Measurements from ENCODE around the gene HYAL2.

Gene HYAL2

DNA sequence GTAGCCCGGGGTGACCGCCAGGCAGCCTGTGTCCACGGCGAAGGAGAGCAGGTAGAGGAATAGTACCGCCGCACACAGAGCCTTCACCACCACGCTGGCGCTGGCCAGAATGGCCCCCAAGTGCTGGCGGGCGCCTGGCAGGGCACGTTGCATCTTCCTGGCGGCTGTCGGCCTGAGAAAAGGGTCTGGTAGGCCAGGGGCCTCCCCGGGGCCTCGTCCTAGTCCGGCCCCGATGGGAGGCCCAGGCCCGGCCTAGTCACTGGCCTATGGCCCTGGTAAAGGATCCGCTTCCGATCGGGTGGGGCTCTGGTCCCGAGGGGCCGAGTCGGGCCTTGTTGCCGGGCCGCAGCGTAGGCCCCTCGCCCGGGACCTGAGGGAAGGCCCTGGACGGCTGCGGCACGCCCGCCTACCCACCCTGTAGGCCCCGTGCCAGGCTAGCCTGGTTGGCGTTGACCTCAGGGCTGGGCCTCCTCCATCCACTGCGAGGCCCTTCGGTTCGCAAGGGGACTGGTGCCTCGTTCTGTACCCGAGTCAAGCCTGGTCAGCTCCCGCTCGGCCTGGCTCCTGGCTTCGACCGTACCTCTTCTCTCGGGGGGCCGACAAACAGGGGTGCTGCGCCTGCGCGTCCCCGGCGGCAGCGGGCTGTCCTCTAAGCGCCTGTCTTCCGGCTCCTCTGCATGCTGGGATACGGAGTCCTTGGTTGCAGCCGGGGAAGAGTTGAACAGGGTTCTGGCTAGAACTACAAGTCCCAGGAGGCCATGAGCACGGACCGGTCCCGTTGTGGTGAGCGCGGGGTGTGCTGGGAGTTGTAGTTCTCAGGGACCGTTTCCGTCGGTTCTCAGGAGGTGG is 36.6 kb upstream of the HYAL2 start, which contains the start of gene TMEM115:
TMEM115 (minus strand) TSS at position 611 of the 849 bp plus-strand sequence; CDS start at position 153, 458 bp downstream.
- peak within 1 kb of the TSS; percentile 89 for H3K9ac ChIP-seq
- peak within 1 kb of the TSS; percentile 72 for H2AFZ ChIP-seq
- peak within 1 kb of the TSS; percentile 95 for H3K4me2 ChIP-seq (ENCODE audit: low read length)
- H3K4me3 ChIP-seq (ENCODE audit: low read depth, low read length): peak within 1 kb of the TSS; percentile 85
- no peaks in the 10 kb centered on the region for H3K9me3 ChIP-seq (ENCODE audit: control insufficient read depth, low read length)
- peaks cover 27% of the 10 kb centered on the region for H3K79me2 ChIP-seq
- H3K27me3 ChIP-seq (ENCODE audit: control insufficient read depth, insufficient read depth, low read length): no peaks in the 10 kb centered on the region
- peaks cover 34% of the 10 kb centered on the region for H3K4me1 ChIP-seq
- no peaks in the 10 kb centered on the region for H3K36me3 ChIP-seq (ENCODE audit: control insufficient read depth, insufficient read depth, low read length)
- peak within 1 kb of the TSS; percentile 84 for H3K27ac ChIP-seq
- TF ChIP-seq, protein P1, sequence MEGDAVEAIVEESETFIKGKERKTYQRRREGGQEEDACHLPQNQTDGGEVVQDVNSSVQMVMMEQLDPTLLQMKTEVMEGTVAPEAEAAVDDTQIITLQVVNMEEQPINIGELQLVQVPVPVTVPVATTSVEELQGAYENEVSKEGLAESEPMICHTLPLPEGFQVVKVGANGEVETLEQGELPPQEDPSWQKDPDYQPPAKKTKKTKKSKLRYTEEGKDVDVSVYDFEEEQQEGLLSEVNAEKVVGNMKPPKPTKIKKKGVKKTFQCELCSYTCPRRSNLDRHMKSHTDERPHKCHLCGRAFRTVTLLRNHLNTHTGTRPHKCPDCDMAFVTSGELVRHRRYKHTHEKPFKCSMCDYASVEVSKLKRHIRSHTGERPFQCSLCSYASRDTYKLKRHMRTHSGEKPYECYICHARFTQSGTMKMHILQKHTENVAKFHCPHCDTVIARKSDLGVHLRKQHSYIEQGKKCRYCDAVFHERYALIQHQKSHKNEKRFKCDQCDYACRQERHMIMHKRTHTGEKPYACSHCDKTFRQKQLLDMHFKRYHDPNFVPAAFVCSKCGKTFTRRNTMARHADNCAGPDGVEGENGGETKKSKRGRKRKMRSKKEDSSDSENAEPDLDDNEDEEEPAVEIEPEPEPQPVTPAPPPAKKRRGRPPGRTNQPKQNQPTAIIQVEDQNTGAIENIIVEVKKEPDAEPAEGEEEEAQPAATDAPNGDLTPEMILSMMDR (IDR thresholded peaks at IDR 0.05): no peak

- no peaks in the 10 kb centered on the region for H3K27me3 ChIP-seq (ENCODE audit: control insufficient read depth, insufficient read depth, low read length)
- peaks cover 34% of the 10 kb centered on the region for H3K4me1 ChIP-seq
- no peaks in the 10 kb centered on the region for H3K36me3 ChIP-seq (ENCODE audit: control insufficient read depth, insufficient read depth, low read length)
- peaks cover 27% of the 10 kb centered on the region for H3K79me2 ChIP-seq
- H3K9ac ChIP-seq: peak overlapping the region; percentile 89
- H3K27ac ChIP-seq: peak overlapping the region; percentile 84
- H3K9me3 ChIP-seq (ENCODE audit: control insufficient read depth, low read length): no peaks in the 10 kb centered on the region
- H3K4me3 ChIP-seq (ENCODE audit: low read depth, low read length): peak overlapping the region; percentile 85
- peak overlapping the region; percentile 95 for H3K4me2 ChIP-seq (ENCODE audit: low read length)
- peak overlapping the region; percentile 72 for H2AFZ ChIP-seq
- TF ChIP-seq, protein P1 (IDR thresholded peaks at IDR 0.05): no peak
Measured at GRCh38 chr3:50358355-50358910, 35.9 kb upstream of the HYAL2 start.

- Histone ChIP-seq H3K9me3 (ENCODE audit: control insufficient read depth, low read length) (no peaks in the 10 kb centered on the region), H3K4me3 (ENCODE audit: low read depth, low read length) (peak overlapping the region; percentile 85), H3K27ac (no peak overlapping the region), H3K27me3 (ENCODE audit: control insufficient read depth, insufficient read depth, low read length) (no peaks in the 10 kb centered on the region), H3K36me3 (ENCODE audit: control insufficient read depth, insufficient read depth, low read length) (no peaks in the 10 kb centered on the region), H3K4me1 (peaks cover 34% of the 10 kb centered on the region), H3K9ac (no peak overlapping the region), H2AFZ (no peak overlapping the region), H3K4me2 (ENCODE audit: low read length) (peak overlapping the region; percentile 95), H3K79me2 (peaks cover 27% of the 10 kb centered on the region)
- TF ChIP-seq, protein P1 (IDR thresholded peaks at IDR 0.05): no peak
Measured at GRCh38 chr3:50357481-50357880, 34.9 kb upstream of the HYAL2 start.

DNA sequence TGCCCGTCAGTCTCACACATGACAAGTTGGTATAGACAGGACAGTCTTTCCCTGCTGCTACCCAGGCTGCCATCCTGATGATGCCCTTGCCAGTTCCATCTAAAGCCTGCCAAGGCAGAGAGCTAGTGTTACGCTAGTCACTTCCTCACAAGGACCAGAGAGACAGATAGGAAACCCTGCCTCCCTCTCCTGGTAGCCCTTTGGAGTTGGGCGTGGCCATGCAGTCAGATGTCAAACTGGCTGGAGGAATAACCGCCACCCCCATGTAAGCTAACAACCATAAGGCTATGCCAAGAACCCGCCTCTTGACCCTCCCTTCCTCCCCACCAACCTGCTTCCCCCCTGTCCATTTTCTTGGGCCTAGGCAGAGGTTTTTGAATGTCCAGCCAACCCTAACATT is 34.0 kb upstream of the HYAL2 start:
- no peak overlapping the region for H2AFZ ChIP-seq
- H3K27me3 ChIP-seq (ENCODE audit: control insufficient read depth, insufficient read depth, low read length): no peaks in the 10 kb centered on the region
- H3K4me3 ChIP-seq (ENCODE audit: low read depth, low read length): peak overlapping the region; percentile 85
- H3K4me2 ChIP-seq (ENCODE audit: low read length): peak overlapping the region; percentile 95
- H3K27ac ChIP-seq: no peak overlapping the region
- H3K4me1 ChIP-seq: peaks cover 38% of the 10 kb centered on the region
- no peaks in the 10 kb centered on the region for H3K36me3 ChIP-seq (ENCODE audit: control insufficient read depth, insufficient read depth, low read length)
- no peak overlapping the region for H3K9ac ChIP-seq
- peaks cover 32% of the 10 kb centered on the region for H3K79me2 ChIP-seq
- no peaks in the 10 kb centered on the region for H3K9me3 ChIP-seq (ENCODE audit: control insufficient read depth, low read length)
- TF ChIP-seq, protein P1 (IDR thresholded peaks at IDR 0.05): no peak

All from parathyroid adenoma (tissue), 2 donors.